ENCODE data around the gene MAST4.

Gene MAST4

GRCh38 chr5:67050125-67050524, 453.9 kb downstream of the MAST4 start:
- Histone ChIP-seq H3K4me1 (ENCODE audit: control extremely low read depth in 1 of 4, control insufficient read depth in 4 of 4, insufficient read depth in 4 of 4, low read length in 3 of 4) (peaks cover 9 to 49% (median 22%) of the 10 kb centered on the region in 4 experiments), H3K36me3 (ENCODE audit: control insufficient read depth in 4 of 4, insufficient read depth in 4 of 4, low read length in 3 of 4) (peaks cover 0 to 2% (median 1%) of the 10 kb centered on the region in 4 experiments), H3K27ac (ENCODE audit: insufficient read depth in 1 of 2, low read depth in 1 of 2, low read length in 2 of 2, poor library complexity in 1 of 2, severe bottlenecking in 2 of 2) (no peak overlapping the region), H3K4me3 (ENCODE audit: control insufficient read depth in 1 of 7, extremely low read depth in 1 of 7, insufficient read depth in 4 of 7, low read depth in 2 of 7, low read length in 6 of 7) (no peak overlapping the region), H3K9me3 (ENCODE audit: control extremely low read depth in 1 of 5, control insufficient read depth in 4 of 5, insufficient read depth in 2 of 5, low read depth in 1 of 5, low read length in 4 of 5) (no peaks in the 10 kb centered on the region), H3K27me3 (replicated peaks in 2 of 5; ENCODE audit: control insufficient read depth in 4 of 5, insufficient read depth in 5 of 5, low read length in 4 of 5) (no peaks in the 10 kb centered on the region)
- 96% methylated on average over 3 of the region's 4 CpGs for WGBS (ENCODE audit: insufficient coverage)
- POLR2A ChIA-PET = no interaction called here
- CTCF ChIA-PET = interaction anchor here (0.7 to 2.4 kb wide), 8 partner anchors 9 to 62 kb away, joined by 3 to 6 read pairs (median 4); no protein-coding TSS in a partner anchor
- DNase-seq = no peak

- WGBS (ENCODE audit: insufficient coverage) = 30% methylated on average over 2 of the region's 3 CpGs
- ChIA-PET POLR2A (no interaction called here), CTCF (interaction anchor here (0.7 to 2.4 kb wide), 8 partner anchors 9 to 62 kb away, joined by 3 to 6 read pairs (median 4); no protein-coding TSS in a partner anchor)
Observed at GRCh38 chr5:67050635-67051034, 454.4 kb downstream of the MAST4 start.

DNA sequence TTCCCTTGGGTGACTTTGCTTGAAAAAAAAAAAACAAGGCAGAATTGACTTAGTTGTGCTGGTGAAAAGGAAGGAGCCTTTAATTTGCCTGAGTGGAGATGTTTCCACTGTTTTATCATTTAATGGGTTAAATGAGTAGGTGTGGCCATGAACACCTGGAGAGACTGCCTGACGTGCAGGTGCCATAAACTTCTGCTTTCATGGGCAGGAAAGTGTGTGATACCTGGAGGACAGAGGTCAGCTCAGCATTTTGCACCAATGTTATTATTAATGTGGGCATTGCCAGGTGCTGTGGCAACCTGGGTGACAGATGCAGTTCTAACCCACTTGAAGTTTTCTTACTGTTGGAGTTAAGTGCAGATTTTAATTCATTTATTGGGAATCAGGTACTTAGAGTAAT, 455.0 kb downstream of the MAST4 start:
- ChIA-PET POLR2A (no interaction called here), CTCF (interaction anchor here (1.7 to 2.4 kb wide), 2 partner anchors 8 to 17 kb away, joined by 4 to 5 read pairs; no protein-coding TSS in a partner anchor)
- Histone ChIP-seq H3K36me3 (ENCODE audit: control insufficient read depth in 4 of 4, insufficient read depth in 4 of 4, low read length in 3 of 4) (peaks cover 0 to 9% (median 3%) of the 10 kb centered on the region in 4 experiments), H3K9me3 (ENCODE audit: control extremely low read depth in 1 of 5, control insufficient read depth in 4 of 5, insufficient read depth in 2 of 5, low read depth in 1 of 5, low read length in 4 of 5) (no peaks in the 10 kb centered on the region), H3K27ac (ENCODE audit: insufficient read depth in 1 of 2, low read depth in 1 of 2, low read length in 2 of 2, poor library complexity in 1 of 2, severe bottlenecking in 2 of 2) (no peak overlapping the region), H3K4me1 (ENCODE audit: control extremely low read depth in 1 of 4, control insufficient read depth in 4 of 4, insufficient read depth in 4 of 4, low read length in 3 of 4) (peaks cover 9 to 45% (median 22%) of the 10 kb centered on the region in 4 experiments), H3K27me3 (replicated peaks in 2 of 5; ENCODE audit: control insufficient read depth in 4 of 5, insufficient read depth in 5 of 5, low read length in 4 of 5) (no peaks in the 10 kb centered on the region), H3K4me3 (ENCODE audit: control insufficient read depth in 1 of 7, extremely low read depth in 1 of 7, insufficient read depth in 4 of 7, low read depth in 2 of 7, low read length in 6 of 7) (peak overlapping the region in 1 of 7 experiments; percentile 60)
- no peak for DNase-seq
- 89% methylated on average over 1 of the region's 1 CpG for whole genome bisulfite sequencing (ENCODE audit: insufficient coverage)

More at GRCh38 chr5:67050635-67051034, 454.4 kb downstream of the MAST4 start:
- no peaks in the 10 kb centered on the region for H3K9me3 ChIP-seq (ENCODE audit: control extremely low read depth in 1 of 5, control insufficient read depth in 4 of 5, insufficient read depth in 2 of 5, low read depth in 1 of 5, low read length in 4 of 5)
- peak overlapping the region in 1 of 7 experiments; percentile 60 for H3K4me3 ChIP-seq (ENCODE audit: control insufficient read depth in 1 of 7, extremely low read depth in 1 of 7, insufficient read depth in 4 of 7, low read depth in 2 of 7, low read length in 6 of 7)
- peaks cover 0 to 6% (median 2%) of the 10 kb centered on the region in 4 experiments for H3K36me3 ChIP-seq (ENCODE audit: control insufficient read depth in 4 of 4, insufficient read depth in 4 of 4, low read length in 3 of 4)
- H3K27ac ChIP-seq (ENCODE audit: insufficient read depth in 1 of 2, low read depth in 1 of 2, low read length in 2 of 2, poor library complexity in 1 of 2, severe bottlenecking in 2 of 2) = no peak overlapping the region
- H3K27me3 ChIP-seq (replicated peaks in 2 of 5; ENCODE audit: control insufficient read depth in 4 of 5, insufficient read depth in 5 of 5, low read length in 4 of 5) = no peaks in the 10 kb centered on the region
- no peak for DNase-seq
- peaks cover 9 to 48% (median 22%) of the 10 kb centered on the region in 4 experiments for H3K4me1 ChIP-seq (ENCODE audit: control extremely low read depth in 1 of 4, control insufficient read depth in 4 of 4, insufficient read depth in 4 of 4, low read length in 3 of 4)

DNA sequence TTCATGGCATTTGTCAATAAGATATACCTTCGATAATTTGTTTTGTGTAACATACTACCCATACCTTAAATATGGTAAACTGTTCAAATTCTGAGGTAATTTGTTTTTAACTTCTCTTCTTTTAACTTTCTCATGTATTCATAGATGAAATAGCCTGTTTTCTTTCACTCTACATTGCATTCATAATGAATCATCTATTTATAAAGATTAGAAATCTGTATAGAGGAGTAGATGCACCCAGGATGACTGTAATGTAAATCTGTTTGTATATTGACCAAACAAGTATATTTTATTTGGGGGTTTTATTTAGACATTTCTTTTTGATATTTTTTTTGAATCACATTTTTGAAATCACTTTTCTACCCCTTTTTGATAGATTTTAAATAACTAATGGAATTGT, 455.8 kb downstream of the MAST4 start:
- DNase-seq = no peak
- ChIA-PET CTCF (no interaction called here), POLR2A (no interaction called here)
- peaks cover 0 to 15% (median 3%) of the 10 kb centered on the region in 4 experiments for H3K36me3 ChIP-seq (ENCODE audit: control insufficient read depth in 4 of 4, insufficient read depth in 4 of 4, low read length in 3 of 4)
- peaks cover 5 to 39% (median 19%) of the 10 kb centered on the region in 4 experiments for H3K4me1 ChIP-seq (ENCODE audit: control extremely low read depth in 1 of 4, control insufficient read depth in 4 of 4, insufficient read depth in 4 of 4, low read length in 3 of 4)
- no peak overlapping the region for H3K27ac ChIP-seq (ENCODE audit: insufficient read depth in 1 of 2, low read depth in 1 of 2, low read length in 2 of 2, poor library complexity in 1 of 2, severe bottlenecking in 2 of 2)
- no peaks in the 10 kb centered on the region for H3K27me3 ChIP-seq (replicated peaks in 2 of 5; ENCODE audit: control insufficient read depth in 4 of 5, insufficient read depth in 5 of 5, low read length in 4 of 5)
- H3K4me3 ChIP-seq (ENCODE audit: control insufficient read depth in 1 of 7, extremely low read depth in 1 of 7, insufficient read depth in 4 of 7, low read depth in 2 of 7, low read length in 6 of 7) = no peak overlapping the region
- no peaks in the 10 kb centered on the region for H3K9me3 ChIP-seq (ENCODE audit: control extremely low read depth in 1 of 5, control insufficient read depth in 4 of 5, insufficient read depth in 2 of 5, low read depth in 1 of 5, low read length in 4 of 5)
- WGBS (ENCODE audit: insufficient coverage) = no CpG with 5 or more reads among the region's 1 CpG

DNA sequence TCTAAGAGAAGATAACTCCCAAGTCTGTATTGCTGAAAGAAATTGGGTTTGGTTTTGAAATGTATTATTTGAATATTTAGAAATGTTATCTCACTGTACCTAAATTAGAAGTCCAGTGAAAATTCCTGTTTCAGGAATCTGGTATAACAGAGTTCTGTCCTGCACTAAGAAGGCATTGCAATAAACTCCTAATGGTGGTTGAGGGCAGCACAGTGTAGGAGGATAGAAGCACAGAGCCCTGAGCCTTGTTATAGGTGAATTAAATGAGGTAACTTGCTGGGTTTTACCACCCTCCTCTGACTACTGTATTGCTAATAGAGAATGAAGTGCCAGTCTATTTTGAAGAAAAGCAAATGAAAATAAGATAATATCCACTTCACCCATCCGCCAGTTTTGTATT, 457.0 kb downstream of the MAST4 start:
- ChIA-PET CTCF (interaction anchor here (1.0 to 2.3 kb wide), 3 partner anchors 9 to 63 kb away, joined by 3 to 4 read pairs (median 3); no protein-coding TSS in a partner anchor), POLR2A (interaction anchor here (0.7 kb wide), 1 partner anchor 137 kb away, joined by 3 read pairs; no protein-coding TSS in a partner anchor)
- Histone ChIP-seq H3K27me3 (replicated peaks in 2 of 5; ENCODE audit: control insufficient read depth in 4 of 5, insufficient read depth in 5 of 5, low read length in 4 of 5) (no peaks in the 10 kb centered on the region), H3K27ac (ENCODE audit: insufficient read depth in 1 of 2, low read depth in 1 of 2, low read length in 2 of 2, poor library complexity in 1 of 2, severe bottlenecking in 2 of 2) (peak overlapping the region; percentile 10 to 22), H3K4me1 (ENCODE audit: control extremely low read depth in 1 of 4, control insufficient read depth in 4 of 4, insufficient read depth in 4 of 4, low read length in 3 of 4) (peaks cover 2 to 28% (median 13%) of the 10 kb centered on the region in 4 experiments), H3K9me3 (ENCODE audit: control extremely low read depth in 1 of 5, control insufficient read depth in 4 of 5, insufficient read depth in 2 of 5, low read depth in 1 of 5, low read length in 4 of 5) (no peaks in the 10 kb centered on the region), H3K4me3 (ENCODE audit: control insufficient read depth in 1 of 7, extremely low read depth in 1 of 7, insufficient read depth in 4 of 7, low read depth in 2 of 7, low read length in 6 of 7) (peak overlapping the region in 1 of 7 experiments; percentile 25), H3K36me3 (ENCODE audit: control insufficient read depth in 4 of 4, insufficient read depth in 4 of 4, low read length in 3 of 4) (peaks cover 0 to 17% (median 4%) of the 10 kb centered on the region in 4 experiments)
- DNase-seq = peak in 1 of 3 donors; percentile 41
- no CpG with 5 or more reads among the region's 1 CpG for WGBS (ENCODE audit: insufficient coverage)

GRCh38 chr5:67058998-67059743, 463.0 kb downstream of the MAST4 start:
- Histone ChIP-seq H3K9me3 (ENCODE audit: control extremely low read depth in 1 of 5, control insufficient read depth in 4 of 5, insufficient read depth in 2 of 5, low read depth in 1 of 5, low read length in 4 of 5) (no peaks in the 10 kb centered on the region), H3K36me3 (ENCODE audit: control insufficient read depth in 4 of 4, insufficient read depth in 4 of 4, low read length in 3 of 4) (peaks cover 2 to 20% (median 8%) of the 10 kb centered on the region in 4 experiments), H3K4me3 (ENCODE audit: control insufficient read depth in 1 of 7, extremely low read depth in 1 of 7, insufficient read depth in 4 of 7, low read depth in 2 of 7, low read length in 6 of 7) (no peak overlapping the region), H3K27me3 (replicated peaks in 2 of 5; ENCODE audit: control insufficient read depth in 4 of 5, insufficient read depth in 5 of 5, low read length in 4 of 5) (no peaks in the 10 kb centered on the region), H3K4me1 (ENCODE audit: control extremely low read depth in 1 of 4, control insufficient read depth in 4 of 4, insufficient read depth in 4 of 4, low read length in 3 of 4) (peaks cover 0 to 14% (median 2%) of the 10 kb centered on the region in 4 experiments), H3K27ac (ENCODE audit: insufficient read depth in 1 of 2, low read depth in 1 of 2, low read length in 2 of 2, poor library complexity in 1 of 2, severe bottlenecking in 2 of 2) (no peak overlapping the region)
- 91% methylated on average over 4 of the region's 4 CpGs for WGBS (ENCODE audit: insufficient coverage)
- DNase-seq = no peak
- CTCF ChIA-PET = interaction anchor here (1.8 kb wide), 1 partner anchor 9 kb away, joined by 4 read pairs; no protein-coding TSS in a partner anchor
- POLR2A ChIA-PET = interaction anchor here (0.5 kb wide), 1 partner anchor 10 kb away, joined by 3 read pairs; no protein-coding TSS in a partner anchor
